Measurements from ENCODE around the gene PRKN. TPM values are rescaled to one million over a fixed set of nuclear protein-coding genes. Genes with fewer than 3 reads are reported as not detected.

The PRKN gene
- total and polyA plus RNA-seq, 2 donors (not counting 1 experiment from before 2014, with no cell fraction given) = 0.43 to 4.6 TPM

DNA sequence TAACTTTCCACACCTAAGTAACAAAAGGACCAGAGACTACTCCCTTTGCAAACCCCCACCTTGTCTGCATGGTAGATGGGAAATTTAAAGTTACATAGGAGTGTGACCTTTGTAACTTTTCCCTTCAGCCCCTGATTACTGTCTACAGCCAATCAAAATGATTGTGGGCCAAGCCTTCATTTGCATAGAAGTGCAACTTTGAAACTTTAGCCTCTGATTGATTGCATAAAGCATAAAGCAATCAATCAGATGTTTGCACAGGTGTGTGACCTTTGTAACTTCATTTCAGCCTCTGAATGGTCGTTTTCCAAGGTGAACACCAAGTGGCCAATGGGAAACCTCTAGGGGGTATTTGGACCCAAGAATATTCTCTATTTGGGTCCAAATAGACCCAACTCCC is 46.1 kb downstream of the PRKN start:
- no peak overlapping the region for H3K4me2 ChIP-seq (ENCODE audit: extremely low read depth, insufficient read depth, low read length)
- no peak overlapping the region for H3K4me3 ChIP-seq (replicated peaks in 1 of 4; ENCODE audit: control extremely low read depth in 1 of 4, insufficient read depth in 1 of 4, low read depth in 3 of 4, low read length in 4 of 4)
- H3K36me3 ChIP-seq (ENCODE audit: control insufficient read depth, insufficient read depth, low read length) = no peaks in the 10 kb centered on the region
- H3K9me3 ChIP-seq (ENCODE audit: control insufficient read depth, insufficient read depth, low read depth, low read length) = no peaks in the 10 kb centered on the region
- no peak overlapping the region for H3K27ac ChIP-seq (ENCODE audit: insufficient read depth, low read length)
- TF ChIP-seq, protein P1, sequence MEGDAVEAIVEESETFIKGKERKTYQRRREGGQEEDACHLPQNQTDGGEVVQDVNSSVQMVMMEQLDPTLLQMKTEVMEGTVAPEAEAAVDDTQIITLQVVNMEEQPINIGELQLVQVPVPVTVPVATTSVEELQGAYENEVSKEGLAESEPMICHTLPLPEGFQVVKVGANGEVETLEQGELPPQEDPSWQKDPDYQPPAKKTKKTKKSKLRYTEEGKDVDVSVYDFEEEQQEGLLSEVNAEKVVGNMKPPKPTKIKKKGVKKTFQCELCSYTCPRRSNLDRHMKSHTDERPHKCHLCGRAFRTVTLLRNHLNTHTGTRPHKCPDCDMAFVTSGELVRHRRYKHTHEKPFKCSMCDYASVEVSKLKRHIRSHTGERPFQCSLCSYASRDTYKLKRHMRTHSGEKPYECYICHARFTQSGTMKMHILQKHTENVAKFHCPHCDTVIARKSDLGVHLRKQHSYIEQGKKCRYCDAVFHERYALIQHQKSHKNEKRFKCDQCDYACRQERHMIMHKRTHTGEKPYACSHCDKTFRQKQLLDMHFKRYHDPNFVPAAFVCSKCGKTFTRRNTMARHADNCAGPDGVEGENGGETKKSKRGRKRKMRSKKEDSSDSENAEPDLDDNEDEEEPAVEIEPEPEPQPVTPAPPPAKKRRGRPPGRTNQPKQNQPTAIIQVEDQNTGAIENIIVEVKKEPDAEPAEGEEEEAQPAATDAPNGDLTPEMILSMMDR (conservative IDR thresholded peaks at IDR 0.05 in 1 of 2, IDR thresholded peaks at IDR 0.05 in 1 of 2; ENCODE audit: low read depth in 1 of 2, low read length in 2 of 2) = no peak
- no peak for TF ChIP-seq EZH2 (IDR thresholded peaks at IDR 0.05; ENCODE audit: low read length, missing control alignments)
- no peak overlapping the region for H3K9ac ChIP-seq (ENCODE audit: insufficient read depth, low read length)
- H3K27me3 ChIP-seq (ENCODE audit: control insufficient read depth, insufficient read depth, low read length) = no peaks in the 10 kb centered on the region
- no peak overlapping the region for H2AFZ ChIP-seq (ENCODE audit: low read length)
- H4K20me1 ChIP-seq (ENCODE audit: control insufficient read depth, extremely low read depth, insufficient read depth, low read length) = no peaks in the 10 kb centered on the region
- H3K4me1 ChIP-seq (ENCODE audit: control insufficient read depth, extremely low read depth, insufficient read depth, low read length) = no peaks in the 10 kb centered on the region
- no peak for DNase-seq (ENCODE audit: low read depth in 2 of 2)
- H3K79me2 ChIP-seq (ENCODE audit: control insufficient read depth, insufficient read depth, low read length) = no peaks in the 10 kb centered on the region

DNA sequence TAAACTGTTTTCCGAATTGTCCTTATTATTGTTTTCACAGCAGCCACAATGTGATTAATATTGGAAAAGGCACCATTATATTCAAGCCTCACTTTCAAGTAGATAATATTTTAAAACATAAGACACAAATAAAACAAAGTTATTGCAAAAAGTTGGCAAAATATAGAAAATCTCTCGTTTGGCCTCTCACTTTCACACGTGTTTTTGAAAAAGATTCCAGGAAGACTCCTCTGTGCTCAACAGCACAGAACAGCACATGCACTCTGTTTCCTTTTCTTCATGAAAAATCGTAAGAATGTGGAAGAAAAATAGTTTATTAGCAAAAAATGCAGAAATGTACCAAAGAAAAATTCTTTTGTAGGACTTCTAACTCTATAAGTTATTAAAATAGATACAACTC is 46.7 kb downstream of the PRKN start:
- no peak overlapping the region for H3K4me3 ChIP-seq (replicated peaks in 1 of 4; ENCODE audit: control extremely low read depth in 1 of 4, insufficient read depth in 1 of 4, low read depth in 3 of 4, low read length in 4 of 4)
- H2AFZ ChIP-seq (ENCODE audit: low read length) = no peak overlapping the region
- H3K27ac ChIP-seq (ENCODE audit: insufficient read depth, low read length) = no peak overlapping the region
- no peaks in the 10 kb centered on the region for H4K20me1 ChIP-seq (ENCODE audit: control insufficient read depth, extremely low read depth, insufficient read depth, low read length)
- no peak overlapping the region for H3K4me2 ChIP-seq (ENCODE audit: extremely low read depth, insufficient read depth, low read length)
- no peaks in the 10 kb centered on the region for H3K4me1 ChIP-seq (ENCODE audit: control insufficient read depth, extremely low read depth, insufficient read depth, low read length)
- H3K79me2 ChIP-seq (ENCODE audit: control insufficient read depth, insufficient read depth, low read length) = no peaks in the 10 kb centered on the region
- no peaks in the 10 kb centered on the region for H3K9me3 ChIP-seq (ENCODE audit: control insufficient read depth, insufficient read depth, low read depth, low read length)
- no peak for TF ChIP-seq EZH2 (IDR thresholded peaks at IDR 0.05; ENCODE audit: low read length, missing control alignments)
- TF ChIP-seq, protein P1 (conservative IDR thresholded peaks at IDR 0.05 in 1 of 2, IDR thresholded peaks at IDR 0.05 in 1 of 2; ENCODE audit: low read depth in 1 of 2, low read length in 2 of 2) = no peak
- H3K9ac ChIP-seq (ENCODE audit: insufficient read depth, low read length) = no peak overlapping the region
- H3K36me3 ChIP-seq (ENCODE audit: control insufficient read depth, insufficient read depth, low read length) = no peaks in the 10 kb centered on the region
- no peak for DNase-seq (ENCODE audit: low read depth in 2 of 2)
- H3K27me3 ChIP-seq (ENCODE audit: control insufficient read depth, insufficient read depth, low read length) = no peaks in the 10 kb centered on the region

DNA sequence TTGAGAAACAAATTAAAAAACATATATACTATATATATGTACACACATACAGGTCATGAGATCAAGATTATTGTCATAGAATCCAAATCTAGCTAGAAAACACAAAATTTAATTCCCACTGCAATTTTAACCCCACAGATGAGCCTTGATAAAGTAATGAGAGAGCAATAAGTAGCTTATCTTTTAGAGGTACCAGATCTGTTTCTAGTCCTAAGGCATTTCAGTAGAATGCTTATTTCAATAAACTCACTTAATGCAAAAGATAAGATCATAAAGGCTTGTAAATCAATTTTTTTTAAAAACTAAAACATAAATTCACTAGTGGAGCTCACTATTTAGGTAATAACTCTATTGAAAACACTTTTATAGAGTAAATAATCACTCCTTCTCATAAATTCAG is 47.2 kb downstream of the PRKN start:
- H3K9ac ChIP-seq (ENCODE audit: insufficient read depth, low read length) = no peak overlapping the region
- no peaks in the 10 kb centered on the region for H3K9me3 ChIP-seq (ENCODE audit: control insufficient read depth, insufficient read depth, low read depth, low read length)
- H3K79me2 ChIP-seq (ENCODE audit: control insufficient read depth, insufficient read depth, low read length) = no peaks in the 10 kb centered on the region
- no peaks in the 10 kb centered on the region for H3K27me3 ChIP-seq (ENCODE audit: control insufficient read depth, insufficient read depth, low read length)
- no peak overlapping the region for H2AFZ ChIP-seq (ENCODE audit: low read length)
- TF ChIP-seq, protein P1 (conservative IDR thresholded peaks at IDR 0.05 in 1 of 2, IDR thresholded peaks at IDR 0.05 in 1 of 2; ENCODE audit: low read depth in 1 of 2, low read length in 2 of 2) = no peak
- TF ChIP-seq EZH2 (IDR thresholded peaks at IDR 0.05; ENCODE audit: low read length, missing control alignments) = no peak
- H3K4me3 ChIP-seq (replicated peaks in 1 of 4; ENCODE audit: control extremely low read depth in 1 of 4, insufficient read depth in 1 of 4, low read depth in 3 of 4, low read length in 4 of 4) = no peak overlapping the region
- H4K20me1 ChIP-seq (ENCODE audit: control insufficient read depth, extremely low read depth, insufficient read depth, low read length) = no peaks in the 10 kb centered on the region
- H3K36me3 ChIP-seq (ENCODE audit: control insufficient read depth, insufficient read depth, low read length) = no peaks in the 10 kb centered on the region
- DNase-seq (ENCODE audit: low read depth in 2 of 2) = no peak
- no peak overlapping the region for H3K27ac ChIP-seq (ENCODE audit: insufficient read depth, low read length)
- H3K4me1 ChIP-seq (ENCODE audit: control insufficient read depth, extremely low read depth, insufficient read depth, low read length) = no peaks in the 10 kb centered on the region
- H3K4me2 ChIP-seq (ENCODE audit: extremely low read depth, insufficient read depth, low read length) = no peak overlapping the region

Data from fibroblast of lung (primary cell).